ENCODE data around the gene NCOA7. TPM values are rescaled to one million over a fixed set of nuclear protein-coding genes. Genes with fewer than 3 reads are reported as not detected.

The NCOA7 gene
- 30.4 and 34.0 TPM in 2 replicates for total RNA-seq

GRCh38 chr6:125790358-125791150, at the start of gene NCOA7:
TSS of gene NCOA7 (plus strand) at chr6:125790960. CDS start at chr6:125815355, 24,395 bp downstream.
- H3K4me1 ChIP-seq (ENCODE audit: insufficient read depth, low read length), result peaks cover 47% of the 10 kb centered on the region
- H3K79me2 ChIP-seq (ENCODE audit: insufficient read depth, low read length), result peaks cover 33% of the 10 kb centered on the region
- H2AFZ ChIP-seq (ENCODE audit: low read length), result peak within 1 kb of the TSS; percentile 90
- no peaks in the 10 kb centered on the region for H3K36me3 ChIP-seq (ENCODE audit: insufficient read depth, low read length)
- H3K4me3 ChIP-seq (ENCODE audit: insufficient read depth, low read length), result peak within 1 kb of the TSS; percentile 88
- TF ChIP-seq CTCF (IDR thresholded peaks at IDR 0.05; ENCODE audit: extremely low read depth, low read depth, low read length), result no peak
- H4K20me1 ChIP-seq (ENCODE audit: insufficient read depth, low read length), result no peaks in the 10 kb centered on the region
- H3K27ac ChIP-seq (ENCODE audit: low read depth, low read length), result peak within 1 kb of the TSS; percentile 91
- DNase-seq (ENCODE audit: insufficient read length, low spot score, missing footprints), result peak; percentile 95
- no peaks in the 10 kb centered on the region for H3K9me3 ChIP-seq (ENCODE audit: low read depth, low read length)
- H3K27me3 ChIP-seq (ENCODE audit: insufficient read depth, low read length), result no peaks in the 10 kb centered on the region
- H3K4me2 ChIP-seq (ENCODE audit: insufficient read depth, low read length), result peak within 1 kb of the TSS; percentile 97

- Histone ChIP-seq H3K4me2 (ENCODE audit: insufficient read depth, low read length) (no peak overlapping the region), H3K9me3 (ENCODE audit: low read depth, low read length) (no peaks in the 10 kb centered on the region), H3K27ac (ENCODE audit: low read depth, low read length) (no peak overlapping the region), H3K27me3 (ENCODE audit: insufficient read depth, low read length) (peaks cover 32% of the 10 kb centered on the region), H3K4me1 (ENCODE audit: insufficient read depth, low read length) (no peaks in the 10 kb centered on the region), H4K20me1 (ENCODE audit: insufficient read depth, low read length) (no peaks in the 10 kb centered on the region), H2AFZ (ENCODE audit: low read length) (no peak overlapping the region), H3K36me3 (ENCODE audit: insufficient read depth, low read length) (no peaks in the 10 kb centered on the region), H3K4me3 (ENCODE audit: insufficient read depth, low read length) (no peak overlapping the region), H3K79me2 (ENCODE audit: insufficient read depth, low read length) (no peaks in the 10 kb centered on the region)
- TF ChIP-seq CTCF (IDR thresholded peaks at IDR 0.05; ENCODE audit: extremely low read depth, low read depth, low read length), result no peak
- no peak for DNase-seq (ENCODE audit: insufficient read length, low spot score, missing footprints)
Measured at GRCh38 chr6:125741336-125741735, 49.4 kb upstream of the NCOA7 start.

- Histone ChIP-seq H3K27ac (ENCODE audit: low read depth, low read length) (no peak overlapping the region), H2AFZ (ENCODE audit: low read length) (no peak overlapping the region), H3K79me2 (ENCODE audit: insufficient read depth, low read length) (no peaks in the 10 kb centered on the region), H3K9me3 (ENCODE audit: low read depth, low read length) (no peaks in the 10 kb centered on the region), H3K4me2 (ENCODE audit: insufficient read depth, low read length) (no peak overlapping the region), H3K27me3 (ENCODE audit: insufficient read depth, low read length) (peaks cover 39% of the 10 kb centered on the region), H3K4me3 (ENCODE audit: insufficient read depth, low read length) (no peak overlapping the region), H3K36me3 (ENCODE audit: insufficient read depth, low read length) (no peaks in the 10 kb centered on the region), H4K20me1 (ENCODE audit: insufficient read depth, low read length) (no peaks in the 10 kb centered on the region), H3K4me1 (ENCODE audit: insufficient read depth, low read length) (no peaks in the 10 kb centered on the region)
- TF ChIP-seq CTCF (IDR thresholded peaks at IDR 0.05; ENCODE audit: extremely low read depth, low read depth, low read length), result no peak
- DNase-seq (ENCODE audit: insufficient read length, low spot score, missing footprints), result no peak
Measured at GRCh38 chr6:125742024-125742423, 48.7 kb upstream of the NCOA7 start.

- no peak for TF ChIP-seq CTCF (IDR thresholded peaks at IDR 0.05; ENCODE audit: extremely low read depth, low read depth, low read length)
- Histone ChIP-seq H3K4me2 (ENCODE audit: insufficient read depth, low read length) (no peak overlapping the region), H4K20me1 (ENCODE audit: insufficient read depth, low read length) (no peaks in the 10 kb centered on the region), H2AFZ (ENCODE audit: low read length) (no peak overlapping the region), H3K36me3 (ENCODE audit: insufficient read depth, low read length) (no peaks in the 10 kb centered on the region), H3K27me3 (ENCODE audit: insufficient read depth, low read length) (peaks cover 44% of the 10 kb centered on the region), H3K9me3 (ENCODE audit: low read depth, low read length) (no peaks in the 10 kb centered on the region), H3K4me3 (ENCODE audit: insufficient read depth, low read length) (no peak overlapping the region), H3K79me2 (ENCODE audit: insufficient read depth, low read length) (no peaks in the 10 kb centered on the region), H3K27ac (ENCODE audit: low read depth, low read length) (no peak overlapping the region), H3K4me1 (ENCODE audit: insufficient read depth, low read length) (peaks cover 5% of the 10 kb centered on the region)
- DNase-seq (ENCODE audit: insufficient read length, low spot score, missing footprints), result no peak
Measured at GRCh38 chr6:125742464-125743120, 48.2 kb upstream of the NCOA7 start.
